NB4 (cell line): ENCODE data around the gene CACNA2D4.

Experiments used
- POLR2A ChIP-seq: IDR thresholded peaks from 2 replicates; pipeline ENCODE4 v1.6.1; 2011; ENCODE audit warnings: mild to moderate bottlenecking; ENCODE audit not compliant: insufficient read length; ENCODE audit errors: extremely low read depth
- TF ChIP-seq, protein P1 (sequence below): IDR thresholded peaks from one replicate; pipeline ENCODE4 v1.5.1; 2012; ENCODE audit warnings: low read depth, low read length
- TF ChIP-seq, protein P2 (sequence below): IDR thresholded peaks from 2 replicates; pipeline ENCODE4 v1.6.1; 2011; ENCODE audit warnings: low read depth, low read length

DNA sequence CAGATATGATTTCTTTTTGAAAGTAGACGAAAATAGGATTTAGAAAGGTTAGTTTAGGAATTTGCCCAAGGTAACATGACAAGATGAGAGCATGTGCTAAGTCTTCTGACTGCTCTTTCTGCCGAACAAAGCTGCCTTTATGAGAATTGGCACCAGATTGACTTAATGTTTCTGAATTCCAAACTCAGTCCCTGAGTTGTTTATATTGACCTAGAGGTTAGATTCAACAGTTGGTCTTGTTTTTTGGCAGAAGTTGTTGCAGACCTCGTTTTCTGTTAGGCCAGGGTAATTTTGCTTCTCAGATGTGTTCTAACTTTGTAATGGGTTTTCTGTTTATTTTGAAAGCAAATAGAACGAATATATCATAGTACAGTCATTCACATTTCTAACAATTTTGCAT, 159.6 kb downstream of the CACNA2D4 start:
- TF ChIP-seq POLR2A = no peak
- TF ChIP-seq, protein P1, sequence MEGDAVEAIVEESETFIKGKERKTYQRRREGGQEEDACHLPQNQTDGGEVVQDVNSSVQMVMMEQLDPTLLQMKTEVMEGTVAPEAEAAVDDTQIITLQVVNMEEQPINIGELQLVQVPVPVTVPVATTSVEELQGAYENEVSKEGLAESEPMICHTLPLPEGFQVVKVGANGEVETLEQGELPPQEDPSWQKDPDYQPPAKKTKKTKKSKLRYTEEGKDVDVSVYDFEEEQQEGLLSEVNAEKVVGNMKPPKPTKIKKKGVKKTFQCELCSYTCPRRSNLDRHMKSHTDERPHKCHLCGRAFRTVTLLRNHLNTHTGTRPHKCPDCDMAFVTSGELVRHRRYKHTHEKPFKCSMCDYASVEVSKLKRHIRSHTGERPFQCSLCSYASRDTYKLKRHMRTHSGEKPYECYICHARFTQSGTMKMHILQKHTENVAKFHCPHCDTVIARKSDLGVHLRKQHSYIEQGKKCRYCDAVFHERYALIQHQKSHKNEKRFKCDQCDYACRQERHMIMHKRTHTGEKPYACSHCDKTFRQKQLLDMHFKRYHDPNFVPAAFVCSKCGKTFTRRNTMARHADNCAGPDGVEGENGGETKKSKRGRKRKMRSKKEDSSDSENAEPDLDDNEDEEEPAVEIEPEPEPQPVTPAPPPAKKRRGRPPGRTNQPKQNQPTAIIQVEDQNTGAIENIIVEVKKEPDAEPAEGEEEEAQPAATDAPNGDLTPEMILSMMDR = no peak
- TF ChIP-seq, protein P2, sequence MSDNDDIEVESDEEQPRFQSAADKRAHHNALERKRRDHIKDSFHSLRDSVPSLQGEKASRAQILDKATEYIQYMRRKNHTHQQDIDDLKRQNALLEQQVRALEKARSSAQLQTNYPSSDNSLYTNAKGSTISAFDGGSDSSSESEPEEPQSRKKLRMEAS = no peak
